Activated B cell treated with CpG ODN at 0.5 μM for 24 hours (primary cell): ENCODE data around the gene MST1R. TPM values are rescaled to one million over a fixed set of nuclear protein-coding genes. Genes with fewer than 3 reads are reported as not detected.

Experiments used
- ATAC-seq: fragments of 200-7000 bp; cut with Tn5 transposase; one replicate; pipeline ENCODE4 v1.10.0; 2021; ENCODE audit warnings: low read depth, mild to moderate bottlenecking, moderate library complexity
- CTCF ChIA-PET: fragments of 350-600 bp; sonication (Branson Sonifier 250); formaldehyde crosslinking; loops from one replicate; lab custom pipeline; 2021; ENCODE audit warnings: antibody characterized with exemption; lab: Charles Lee
- POLR2A ChIA-PET: fragments of 350-600 bp; sonication (Branson Sonifier 250); formaldehyde crosslinking; loops from one replicate; lab custom pipeline; 2021; ENCODE audit warnings: antibody characterized with exemption; lab: Charles Lee
- DNase-seq: peaks from one replicate; pipeline ENCODE4 v3.0.0; 2022
- H3K27ac Mint-ChIP-seq: one replicate; pipeline ENCODE4 v1.8.0; 2020; ENCODE audit warnings: mixed read lengths
- H3K27me3 Mint-ChIP-seq: one replicate; pipeline ENCODE4 v1.8.0; 2021; ENCODE audit warnings: mixed read lengths
- H3K36me3 Mint-ChIP-seq: one replicate; pipeline ENCODE4 v1.8.0; 2021; ENCODE audit warnings: low read depth, mixed read lengths
- H3K4me1 Mint-ChIP-seq: one replicate; pipeline ENCODE4 v1.8.0; 2021; ENCODE audit warnings: mixed read lengths
- H3K4me3 Mint-ChIP-seq: one replicate; pipeline ENCODE4 v1.8.0; 2020; ENCODE audit warnings: mild to moderate bottlenecking, mixed read lengths
- H3K9me3 Mint-ChIP-seq: one replicate; pipeline ENCODE4 v1.8.0; 2020; ENCODE audit warnings: mixed read lengths
- CTCF ChIP-seq: fragments of 200-600 bp; IDR thresholded peaks from one replicate; pipeline ENCODE4 v1.8.0; 2022; ENCODE audit warnings: antibody characterized with exemption, mild to moderate bottlenecking
- intact Hi-C: fragments of 100-400 bp; cut with micrococcal nuclease; formaldehyde crosslinking; loops from one replicate; pipeline ENCODE4 v1.15.1; 2024
- total RNA-seq: library from RNA; stranded (reverse); gene quantifications from 2 replicates; pipeline ENCODE4 v1.2.3, GENCODE V29; 2022

The MST1R gene
- total RNA-seq, 1 donor from 2014 or later, result 1.6 TPM

- Mint-ChIP-seq H3K36me3 (peaks cover 7% of the 10 kb centered on the region), H3K9me3 (no peaks in the 10 kb centered on the region), H3K4me1 (peaks cover 5% of the 10 kb centered on the region), H3K4me3 (no peak overlapping the region), H3K27me3 (no peaks in the 10 kb centered on the region), H3K27ac (no peak overlapping the region)
- TF ChIP-seq CTCF, result no peak
- ChIA-PET CTCF (interaction anchor here (7.6 kb wide), 1 partner anchor 39 kb away, joined by 238 read pairs; the partner anchor contains the start of genes CDHR4 and INKA1), POLR2A (interaction anchor here (5.9 kb wide), 1 partner anchor 38 kb away, joined by 106 read pairs; the partner anchor contains the start of gene INKA1)
- no peak for ATAC-seq
- intact Hi-C loops, result no loop called here
- no peak for DNase-seq
Observed at GRCh38 chr3:49842843-49843517, 60.7 kb downstream of the MST1R start.

GRCh38 chr3:49841806-49842205 lies 61.9 kb downstream of the MST1R start:
- Mint-ChIP-seq H3K4me1 (peaks cover 5% of the 10 kb centered on the region), H3K4me3 (no peak overlapping the region), H3K9me3 (no peaks in the 10 kb centered on the region), H3K27ac (no peak overlapping the region), H3K27me3 (no peaks in the 10 kb centered on the region), H3K36me3 (peaks cover 4% of the 10 kb centered on the region)
- DNase-seq (no peak), ATAC-seq (no peak)
- no peak for TF ChIP-seq CTCF
- intact Hi-C loops, result no loop called here
- POLR2A ChIA-PET, result interaction anchor here (5.9 kb wide), 1 partner anchor 37 kb away, joined by 106 read pairs; the partner anchor contains the start of gene INKA1
- CTCF ChIA-PET, result interaction anchor here (1.0 to 7.6 kb wide), 4 partner anchors 9 to 64 kb away, joined by 3 to 238 read pairs (median 4); partner anchors contain the start of genes CDHR4, INKA1 and UBA7

- POLR2A ChIA-PET, result interaction anchor here (1.2 to 5.9 kb wide), 2 partner anchors 28 to 36 kb away, joined by 4 to 106 read pairs; partner anchors contain the start of genes INKA1 and UBA7
- H3K27ac Mint-ChIP-seq, result no peak overlapping the region
- intact Hi-C loops, result no loop called here
Observed at GRCh38 chr3:49841126-49841696, 62.5 kb downstream of the MST1R start.

GRCh38 chr3:49840388-49840787 lies 63.3 kb downstream of the MST1R start:
- DNase-seq (no peak), ATAC-seq (no peak)
- Mint-ChIP-seq H3K36me3 (no peaks in the 10 kb centered on the region), H3K27ac (no peak overlapping the region), H3K4me1 (peaks cover 5% of the 10 kb centered on the region), H3K9me3 (no peaks in the 10 kb centered on the region), H3K27me3 (no peaks in the 10 kb centered on the region), H3K4me3 (no peak overlapping the region)
- CTCF ChIA-PET, result interaction anchor here (0.9 to 7.6 kb wide), 3 partner anchors 37 to 301 kb away, joined by 4 to 238 read pairs (median 27); partner anchors contain the start of genes CDHR4 and INKA1
- POLR2A ChIA-PET, result interaction anchor here (1.2 to 5.9 kb wide), 2 partner anchors 27 to 35 kb away, joined by 4 to 106 read pairs; partner anchors contain the start of genes INKA1 and UBA7
- TF ChIP-seq CTCF, result no peak
- intact Hi-C loops, result no loop called here

More at GRCh38 chr3:49841126-49841696, 62.5 kb downstream of the MST1R start:
- ATAC-seq (no peak), DNase-seq (no peak)
- Mint-ChIP-seq H3K27me3 (no peaks in the 10 kb centered on the region), H3K4me3 (no peak overlapping the region), H3K4me1 (peaks cover 5% of the 10 kb centered on the region), H3K36me3 (peaks cover 4% of the 10 kb centered on the region), H3K9me3 (no peaks in the 10 kb centered on the region)
- CTCF ChIA-PET, result interaction anchor here (1.0 to 7.6 kb wide), 5 partner anchors 10 to 301 kb away, joined by 3 to 238 read pairs (median 4); partner anchors contain the start of genes CDHR4, INKA1 and UBA7
- no peak for TF ChIP-seq CTCF
